Amniotic stem cell (primary cell): ENCODE results near the gene CMIP.
A peak's percentile ranks its signal among the peaks of the same experiment; 100 is the strongest.

ENCODE experiments used
- DNase-seq: peaks from one replicate; lab custom pipeline; 2025; lab: John Stamatoyannopoulos, UW

CMIP gene

GRCh38 chr16:81624760-81625543, 180.3 kb downstream of the CMIP start:
- no peak for DNase-seq

GRCh38 chr16:81625544-81626153, 181.0 kb downstream of the CMIP start:
- DNase-seq = no peak

GRCh38 chr16:81626181-81626674, 181.6 kb downstream of the CMIP start:
- DNase-seq = no peak

GRCh38 chr16:81627024-81627423, 182.4 kb downstream of the CMIP start:
- DNase-seq = no peak

GRCh38 chr16:81627729-81628244, 183.2 kb downstream of the CMIP start:
- DNase-seq = no peak

- DNase-seq = no peak
These were observed 184.6 kb downstream of the CMIP start for GRCh38 chr16:81629034-81629802.

GRCh38 chr16:81629896-81630634, 185.5 kb downstream of the CMIP start:
- no peak for DNase-seq

GRCh38 chr16:81630635-81631031, 186.0 kb downstream of the CMIP start:
- no peak for DNase-seq

GRCh38 chr16:81632392-81633146, 188.0 kb downstream of the CMIP start:
- DNase-seq = peak; percentile 48

GRCh38 chr16:81633147-81633619, 188.6 kb downstream of the CMIP start:
- DNase-seq = no peak

- DNase-seq = no peak
These were observed 189.2 kb downstream of the CMIP start for GRCh38 chr16:81633680-81634379.

GRCh38 chr16:81634380-81635062, 189.9 kb downstream of the CMIP start:
- DNase-seq = no peak

GRCh38 chr16:81635063-81635937, 190.7 kb downstream of the CMIP start:
- no peak for DNase-seq

- no peak for DNase-seq
These were observed 191.8 kb downstream of the CMIP start for GRCh38 chr16:81636298-81636993.

- DNase-seq = no peak
These were observed 193.0 kb downstream of the CMIP start for GRCh38 chr16:81637336-81638235.

- DNase-seq = no peak
These were observed 193.8 kb downstream of the CMIP start for GRCh38 chr16:81638286-81638945.
